Measurements from ENCODE around the gene CCDC122.

CCDC122 gene

GRCh38 chr13:43792076-43792881 is 87.3 kb downstream of the CCDC122 start:
- Histone ChIP-seq H3K14ac (ENCODE audit: low read length) (no peak overlapping the region), H4K91ac (ENCODE audit: low read depth, low read length) (no peak overlapping the region), H3K23ac (ENCODE audit: low read length) (no peak overlapping the region), H4K12ac (ENCODE audit: low read depth, low read length) (no peak overlapping the region), H3K4me1 (ENCODE audit: control insufficient read depth in 1 of 2, insufficient read depth in 2 of 2, low read length in 2 of 2) (peaks cover 3% of the 10 kb centered on the region in 2 experiments), H4K8ac (ENCODE audit: low read depth, low read length) (no peak overlapping the region), H3K9ac (ENCODE audit: low read length) (no peak overlapping the region), H3K79me1 (ENCODE audit: low read length) (no peaks in the 10 kb centered on the region), H2BK120ac (ENCODE audit: insufficient read depth, low read length, poor library complexity) (no peak overlapping the region), H3K4me2 (ENCODE audit: low read length) (no peak overlapping the region), H3K18ac (ENCODE audit: low read length) (no peak overlapping the region), H2BK12ac (ENCODE audit: low read length) (no peak overlapping the region), H3K9me3 (ENCODE audit: insufficient read depth, low read depth, low read length) (no peaks in the 10 kb centered on the region), H3K79me2 (ENCODE audit: control insufficient read depth, insufficient read depth, low read length, poor library complexity) (no peaks in the 10 kb centered on the region), H3K27me3 (ENCODE audit: insufficient read depth, low read length) (no peaks in the 10 kb centered on the region), H2BK5ac (ENCODE audit: low read depth, low read length, poor library complexity) (no peak overlapping the region), H3K4me3 (ENCODE audit: low read depth, low read length) (no peak overlapping the region), H3K36me3 (ENCODE audit: control insufficient read depth in 1 of 2, insufficient read depth in 2 of 2, low read length in 2 of 2) (no peaks in the 10 kb centered on the region), H3K4ac (ENCODE audit: low read depth, low read length) (no peak overlapping the region), H3K27ac (ENCODE audit: low read depth, low read length) (no peak overlapping the region), H2AK5ac (ENCODE audit: low read length) (no peak overlapping the region), H2AFZ (ENCODE audit: insufficient read depth, low read length, poor library complexity) (no peak overlapping the region)
- no peak for DNase-seq
- WGBS (ENCODE audit: extremely low coverage, insufficient coverage, insufficient read length), result no CpG with 5 or more reads among the region's 3 CpGs

- H3K36me3 ChIP-seq (ENCODE audit: control insufficient read depth in 1 of 2, insufficient read depth in 2 of 2, low read length in 2 of 2), result no peaks in the 10 kb centered on the region
- H2AFZ ChIP-seq (ENCODE audit: insufficient read depth, low read length, poor library complexity), result no peak overlapping the region
- H3K27me3 ChIP-seq (ENCODE audit: insufficient read depth, low read length), result peaks cover 10% of the 10 kb centered on the region
- peak in 1 of 2 donors; percentile 17 for DNase-seq
- H2BK120ac ChIP-seq (ENCODE audit: insufficient read depth, low read length, poor library complexity), result no peak overlapping the region
- H4K8ac ChIP-seq (ENCODE audit: low read depth, low read length), result no peak overlapping the region
- H3K4me3 ChIP-seq (ENCODE audit: low read depth, low read length), result no peak overlapping the region
- WGBS (ENCODE audit: extremely low coverage, insufficient coverage, insufficient read length), result no CpG with 5 or more reads among the region's 2 CpGs
- H3K18ac ChIP-seq (ENCODE audit: low read length), result no peak overlapping the region
- peaks cover 8 to 14% of the 10 kb centered on the region in 2 experiments for H3K4me1 ChIP-seq (ENCODE audit: control insufficient read depth in 1 of 2, insufficient read depth in 2 of 2, low read length in 2 of 2)
- H3K9me3 ChIP-seq (ENCODE audit: insufficient read depth, low read depth, low read length), result peaks cover 3% of the 10 kb centered on the region
- H4K12ac ChIP-seq (ENCODE audit: low read depth, low read length), result no peak overlapping the region
- H3K23ac ChIP-seq (ENCODE audit: low read length), result no peak overlapping the region
- no peak overlapping the region for H3K27ac ChIP-seq (ENCODE audit: low read depth, low read length)
- H2AK5ac ChIP-seq (ENCODE audit: low read length), result no peak overlapping the region
- no peak overlapping the region for H3K4me2 ChIP-seq (ENCODE audit: low read length)
- H3K79me2 ChIP-seq (ENCODE audit: control insufficient read depth, insufficient read depth, low read length, poor library complexity), result no peaks in the 10 kb centered on the region
- H4K91ac ChIP-seq (ENCODE audit: low read depth, low read length), result no peak overlapping the region
- H2BK5ac ChIP-seq (ENCODE audit: low read depth, low read length, poor library complexity), result no peak overlapping the region
- H3K79me1 ChIP-seq (ENCODE audit: low read length), result no peaks in the 10 kb centered on the region
- H3K14ac ChIP-seq (ENCODE audit: low read length), result no peak overlapping the region
- H2BK12ac ChIP-seq (ENCODE audit: low read length), result no peak overlapping the region
- no peak overlapping the region for H3K9ac ChIP-seq (ENCODE audit: low read length)
- H3K4ac ChIP-seq (ENCODE audit: low read depth, low read length), result no peak overlapping the region
These were observed 91.5 kb downstream of the CCDC122 start for GRCh38 chr13:43787997-43788396.

GRCh38 chr13:43787518-43787891 is 92.0 kb downstream of the CCDC122 start:
- H3K9me3 ChIP-seq (ENCODE audit: insufficient read depth, low read depth, low read length), result peaks cover 3% of the 10 kb centered on the region
- no peaks in the 10 kb centered on the region for H3K79me1 ChIP-seq (ENCODE audit: low read length)
- peak overlapping the region; percentile 100 for H3K4me2 ChIP-seq (ENCODE audit: low read length)
- no peak overlapping the region for H2AK5ac ChIP-seq (ENCODE audit: low read length)
- peaks cover 10% of the 10 kb centered on the region for H3K27me3 ChIP-seq (ENCODE audit: insufficient read depth, low read length)
- no peak overlapping the region for H3K23ac ChIP-seq (ENCODE audit: low read length)
- peak overlapping the region; percentile 8 for H3K9ac ChIP-seq (ENCODE audit: low read length)
- H3K36me3 ChIP-seq (ENCODE audit: control insufficient read depth in 1 of 2, insufficient read depth in 2 of 2, low read length in 2 of 2), result no peaks in the 10 kb centered on the region
- H3K79me2 ChIP-seq (ENCODE audit: control insufficient read depth, insufficient read depth, low read length, poor library complexity), result no peaks in the 10 kb centered on the region
- H3K4me1 ChIP-seq (ENCODE audit: control insufficient read depth in 1 of 2, insufficient read depth in 2 of 2, low read length in 2 of 2), result peaks cover 8 to 14% of the 10 kb centered on the region in 2 experiments
- H3K4ac ChIP-seq (ENCODE audit: low read depth, low read length), result no peak overlapping the region
- peak overlapping the region; percentile 78 for H3K4me3 ChIP-seq (ENCODE audit: low read depth, low read length)
- H3K14ac ChIP-seq (ENCODE audit: low read length), result no peak overlapping the region
- H2BK120ac ChIP-seq (ENCODE audit: insufficient read depth, low read length, poor library complexity), result no peak overlapping the region
- H4K8ac ChIP-seq (ENCODE audit: low read depth, low read length), result no peak overlapping the region
- no peak overlapping the region for H2BK5ac ChIP-seq (ENCODE audit: low read depth, low read length, poor library complexity)
- H2BK12ac ChIP-seq (ENCODE audit: low read length), result no peak overlapping the region
- H4K91ac ChIP-seq (ENCODE audit: low read depth, low read length), result no peak overlapping the region
- 100% methylated on average over 1 of the region's 9 CpGs for WGBS (ENCODE audit: extremely low coverage, insufficient coverage, insufficient read length)
- peak overlapping the region; percentile 38 for H2AFZ ChIP-seq (ENCODE audit: insufficient read depth, low read length, poor library complexity)
- DNase-seq, result no peak
- H4K12ac ChIP-seq (ENCODE audit: low read depth, low read length), result no peak overlapping the region
- no peak overlapping the region for H3K27ac ChIP-seq (ENCODE audit: low read depth, low read length)
- H3K18ac ChIP-seq (ENCODE audit: low read length), result no peak overlapping the region

- peaks cover 10% of the 10 kb centered on the region for H3K27me3 ChIP-seq (ENCODE audit: insufficient read depth, low read length)
- DNase-seq, result peak; percentile 33 to 58
These were observed 92.6 kb downstream of the CCDC122 start, which contains the start of gene ENOX1 for GRCh38 chr13:43786766-43787517. TSS of gene ENOX1 (minus strand) at chr13:43786972.

More at GRCh38 chr13:43786766-43787517, 92.6 kb downstream of the CCDC122 start, which contains the start of gene ENOX1:
- no peak within 1 kb of the TSS for H2BK120ac ChIP-seq (ENCODE audit: insufficient read depth, low read length, poor library complexity)
- H3K4me2 ChIP-seq (ENCODE audit: low read length), result peak within 1 kb of the TSS; percentile 100
- peak within 1 kb of the TSS; percentile 8 for H3K9ac ChIP-seq (ENCODE audit: low read length)
- no peak within 1 kb of the TSS for H3K27ac ChIP-seq (ENCODE audit: low read depth, low read length)
- no peak within 1 kb of the TSS for H3K18ac ChIP-seq (ENCODE audit: low read length)
- H3K9me3 ChIP-seq (ENCODE audit: insufficient read depth, low read depth, low read length), result peaks cover 3% of the 10 kb centered on the region
- no peaks in the 10 kb centered on the region for H3K36me3 ChIP-seq (ENCODE audit: control insufficient read depth in 1 of 2, insufficient read depth in 2 of 2, low read length in 2 of 2)
- H3K4ac ChIP-seq (ENCODE audit: low read depth, low read length), result no peak within 1 kb of the TSS
- no peak within 1 kb of the TSS for H2BK5ac ChIP-seq (ENCODE audit: low read depth, low read length, poor library complexity)
- peaks cover 8 to 14% of the 10 kb centered on the region in 2 experiments for H3K4me1 ChIP-seq (ENCODE audit: control insufficient read depth in 1 of 2, insufficient read depth in 2 of 2, low read length in 2 of 2)
- no peak within 1 kb of the TSS for H2AK5ac ChIP-seq (ENCODE audit: low read length)
- H3K79me1 ChIP-seq (ENCODE audit: low read length), result no peaks in the 10 kb centered on the region
- H3K79me2 ChIP-seq (ENCODE audit: control insufficient read depth, insufficient read depth, low read length, poor library complexity), result no peaks in the 10 kb centered on the region
- peak within 1 kb of the TSS; percentile 38 for H2AFZ ChIP-seq (ENCODE audit: insufficient read depth, low read length, poor library complexity)
- H3K14ac ChIP-seq (ENCODE audit: low read length), result no peak within 1 kb of the TSS
- H2BK12ac ChIP-seq (ENCODE audit: low read length), result no peak within 1 kb of the TSS
- no peak within 1 kb of the TSS for H4K12ac ChIP-seq (ENCODE audit: low read depth, low read length)
- H3K23ac ChIP-seq (ENCODE audit: low read length), result no peak within 1 kb of the TSS
- peak within 1 kb of the TSS; percentile 11 for H4K8ac ChIP-seq (ENCODE audit: low read depth, low read length)
- no CpG with 5 or more reads among the region's 93 CpGs for WGBS (ENCODE audit: extremely low coverage, insufficient coverage, insufficient read length)
- no peak within 1 kb of the TSS for H4K91ac ChIP-seq (ENCODE audit: low read depth, low read length)
- peak within 1 kb of the TSS; percentile 78 for H3K4me3 ChIP-seq (ENCODE audit: low read depth, low read length)

Data from trophoblast cell (in vitro differentiated cells and primary cell).